NCI-H2081 (cell line): ENCODE results near the gene BTG2.
"Not testable (repeated sequence)": the region's sequence is repeated elsewhere in the genome, so short reads cannot be mapped to it uniquely, and the experiment has no call there.

Source experiments
- DNase-seq, 2 experiments: peaks; one replicate each; lab custom pipeline; 2025; lab: John Stamatoyannopoulos, UW

The BTG2 gene

GRCh38 chr1:203295796-203296195, 9.5 kb upstream of the BTG2 start:
- DNase-seq, result no peak

- no peak for DNase-seq
Observed at GRCh38 chr1:203296460-203297073, 8.8 kb upstream of the BTG2 start.

GRCh38 chr1:203299169-203299568, 6.2 kb upstream of the BTG2 start:
- no peak for DNase-seq

GRCh38 chr1:203299719-203300429, 5.4 kb upstream of the BTG2 start:
- DNase-seq, result not testable (repeated sequence)

GRCh38 chr1:203300441-203301330, 4.6 kb upstream of the BTG2 start:
- DNase-seq, result no peak

- no peak for DNase-seq
Observed at GRCh38 chr1:203301331-203301668, 4.0 kb upstream of the BTG2 start.

- DNase-seq, result no peak
Observed at GRCh38 chr1:203302456-203302855, 2.9 kb upstream of the BTG2 start.

- DNase-seq, result no peak
Observed at GRCh38 chr1:203302894-203303293, 2.4 kb upstream of the BTG2 start.

GRCh38 chr1:203304391-203304918, 864 bp upstream of the BTG2 start:
- DNase-seq, result no peak

GRCh38 chr1:203305809-203306088, 430 bp downstream of the BTG2 start:
- DNase-seq, result no peak

GRCh38 chr1:203306089-203306964, 1.0 kb downstream of the BTG2 start:
- DNase-seq, result peak; percentile 69 to 89

- DNase-seq, result no peak
Observed at GRCh38 chr1:203306965-203307541, 1.7 kb downstream of the BTG2 start.

GRCh38 chr1:203307641-203308126, 2.4 kb downstream of the BTG2 start:
- DNase-seq, result no peak

- no peak for DNase-seq
Observed at GRCh38 chr1:203308328-203308922, 3.1 kb downstream of the BTG2 start.

GRCh38 chr1:203308923-203309331, 3.6 kb downstream of the BTG2 start:
- DNase-seq, result no peak

- DNase-seq, result no peak
Observed at GRCh38 chr1:203311368-203312301, 6.3 kb downstream of the BTG2 start.

- DNase-seq, result not testable (repeated sequence)
Observed at GRCh38 chr1:203314025-203314759, 8.9 kb downstream of the BTG2 start.

GRCh38 chr1:203316626-203317093, 11.3 kb downstream of the BTG2 start:
- no peak for DNase-seq
